Liver (tissue), 9 donors: ENCODE results near the gene VASN. TPM values are rescaled to one million over a fixed set of nuclear protein-coding genes. Genes with fewer than 3 reads are reported as not detected.

Source experiments
- DNase-seq: peaks from one replicate; pipeline ENCODE4 v3.0.0-alpha.2; 2017; ENCODE audit warnings: low spot score
- H3K27ac ChIP-seq, 2 donors: one replicate each; pipeline ENCODE4 v1.7.0; 2013; ENCODE audit warnings: inconsistent platforms in 2 of 2, low read length in 2 of 2, control low read depth in 1 of 2, low read depth in 1 of 2, mild to moderate bottlenecking in 1 of 2
- H3K27me3 ChIP-seq, 4 donors: one replicate each; pipeline versions ENCODE4 v1.6.1 to v1.7.0; 2013; ENCODE audit warnings: low read length in 3 of 4, inconsistent platforms in 1 of 4, mild to moderate bottlenecking in 1 of 4, moderate library complexity in 1 of 4; ENCODE audit not compliant: control insufficient read depth in 4 of 4, insufficient read depth in 4 of 4
- H3K36me3 ChIP-seq, 4 donors: one replicate each; pipeline versions ENCODE4 v1.6.1 to v1.7.0; 2013; ENCODE audit warnings: low read length in 3 of 4, mild to moderate bottlenecking in 3 of 4, low read depth in 1 of 4, moderate library complexity in 1 of 4; ENCODE audit not compliant: control insufficient read depth in 4 of 4, insufficient read depth in 3 of 4
- H3K4me1 ChIP-seq, 4 donors: one replicate each; pipeline versions ENCODE4 v1.6.1 to v1.7.0; 2013; ENCODE audit warnings: low read length in 3 of 4, mild to moderate bottlenecking in 3 of 4, moderate library complexity in 1 of 4; ENCODE audit not compliant: control insufficient read depth in 4 of 4, insufficient read depth in 4 of 4
- H3K4me3 ChIP-seq, 3 donors: one replicate each; pipeline versions ENCODE4 v1.6.1 to v1.7.0; 2013; ENCODE audit warnings: low read length in 3 of 3, control low read depth in 1 of 3, low read depth in 1 of 3, mild to moderate bottlenecking in 1 of 3
- H3K9ac ChIP-seq, 2 donors: one replicate each; pipeline ENCODE4 v1.7.0; 2013; ENCODE audit warnings: low read length in 2 of 2, mild to moderate bottlenecking in 2 of 2, moderate library complexity in 2 of 2, control low read depth in 1 of 2, low read depth in 1 of 2
- H3K9me3 ChIP-seq, 4 donors: one replicate each; pipeline versions ENCODE4 v1.6.1 to v1.7.0; 2013; ENCODE audit warnings: low read length in 3 of 4; ENCODE audit not compliant: control insufficient read depth in 4 of 4
- FOXA1 ChIP-seq: IDR thresholded peaks from 2 replicates; pipeline ENCODE4 v1.6.1; 2016; ENCODE audit warnings: antibody characterized with exemption
- FOXA2 ChIP-seq: IDR thresholded peaks from 2 replicates; pipeline ENCODE4 v1.6.1; 2016; ENCODE audit warnings: antibody characterized with exemption
- GABPA ChIP-seq, 2 donors: IDR thresholded peaks in 1 of 2; conservative IDR thresholded peaks in 1 of 2; 2 replicates each; pipeline ENCODE4 v1.6.1; 2016; ENCODE audit warnings: antibody characterized with exemption in 2 of 2, mild to moderate bottlenecking in 1 of 2, moderate library complexity in 1 of 2
- HNF4A ChIP-seq, 2 donors: conservative IDR thresholded peaks; 2 replicates each; pipeline ENCODE4 v1.6.1; 2016; ENCODE audit warnings: antibody characterized with exemption in 2 of 2, mild to moderate bottlenecking in 2 of 2
- JUND ChIP-seq, 2 donors: IDR thresholded peaks; 2 replicates each; pipeline ENCODE4 v1.6.1; 2016; ENCODE audit warnings: antibody characterized with exemption in 2 of 2
- NR2F2 ChIP-seq: IDR thresholded peaks from 2 replicates; pipeline ENCODE4 v1.6.1; 2016; ENCODE audit warnings: antibody characterized with exemption
- RAD21 ChIP-seq, 2 donors: IDR thresholded peaks; 2 replicates each; pipeline ENCODE4 v1.6.1; 2016; ENCODE audit warnings: antibody characterized with exemption in 2 of 2, mild to moderate bottlenecking in 2 of 2
- RXRA ChIP-seq, 2 donors: IDR thresholded peaks; 2 replicates each; pipeline ENCODE4 v1.6.1; 2017 to 2018; ENCODE audit warnings: antibody characterized with exemption in 2 of 2, mild to moderate bottlenecking in 1 of 2
- SP1 ChIP-seq: IDR thresholded peaks from 2 replicates; pipeline ENCODE4 v1.6.1; 2018; ENCODE audit warnings: antibody characterized with exemption, mild to moderate bottlenecking
- TAF1 ChIP-seq: conservative IDR thresholded peaks from 2 replicates; pipeline ENCODE4 v1.6.1; 2016; ENCODE audit warnings: antibody characterized with exemption, mild to moderate bottlenecking
- WGBS: extraction: QIAGEN DNeasy Blood & Tissue Kit; methylation state at CpG from one replicate; pipeline ENCODE4 v1.1.7; 2013; 5-methylcytosine and 5-hydroxymethylcytosine counted together
- polyA plus RNA-seq, 2 donors: library from polyadenylated mRNA; stranded (reverse) in 1 of 2; unstranded in 1 of 2; fragments of 200-250 nt in 1 of 2; fragments of >200 nt in 1 of 2; fragmentation: Nextera tagmentation in 1 of 2; extraction: Ambion mirVana in 1 of 2; gene quantifications; one replicate each; pipeline versions ENCODE4 v1.2.1 to v1.2.3, GENCODE V29; 2013 to 2015
- total RNA-seq, 2 donors: library from RNA; depleted of rRNA; stranded (reverse); fragments of >200 nt; gene quantifications; one replicate each; pipeline ENCODE4 v1.2.3, GENCODE V29; 2014
- TF ChIP-seq, protein P1 (sequence below): fragments of 150-350 bp; IDR thresholded peaks from 2 replicates; pipeline ENCODE4 v1.5.1; 2017; ENCODE audit warnings: improper control_type of control experiment, low read depth, low read length; ENCODE audit not compliant: missing input control
- TF ChIP-seq, protein P2 (sequence below): IDR thresholded peaks from 2 replicates; pipeline ENCODE4 v1.6.1; 2016; ENCODE audit warnings: antibody characterized with exemption
- TF ChIP-seq, protein P3 (sequence below): IDR thresholded peaks from 2 replicates; pipeline ENCODE4 v1.6.1; 2016; ENCODE audit warnings: antibody characterized with exemption, mild to moderate bottlenecking
- TF ChIP-seq, protein P4 (sequence below): IDR thresholded peaks from 2 replicates; pipeline ENCODE4 v1.6.1; 2016; ENCODE audit warnings: antibody characterized with exemption
- TF ChIP-seq, protein P5 (sequence below): IDR thresholded peaks from 2 replicates; pipeline ENCODE4 v1.6.1; 2016; ENCODE audit warnings: antibody characterized with exemption
- donor health status: healthy.
- donor health status: healthy.
- donor health status: healthy.
- donor health status: healthy.
- donor health status: healthy.

VASN gene
- total and polyA plus RNA-seq, 4 donors = 6.2 to 26.9 (median 21.2) TPM

DNA sequence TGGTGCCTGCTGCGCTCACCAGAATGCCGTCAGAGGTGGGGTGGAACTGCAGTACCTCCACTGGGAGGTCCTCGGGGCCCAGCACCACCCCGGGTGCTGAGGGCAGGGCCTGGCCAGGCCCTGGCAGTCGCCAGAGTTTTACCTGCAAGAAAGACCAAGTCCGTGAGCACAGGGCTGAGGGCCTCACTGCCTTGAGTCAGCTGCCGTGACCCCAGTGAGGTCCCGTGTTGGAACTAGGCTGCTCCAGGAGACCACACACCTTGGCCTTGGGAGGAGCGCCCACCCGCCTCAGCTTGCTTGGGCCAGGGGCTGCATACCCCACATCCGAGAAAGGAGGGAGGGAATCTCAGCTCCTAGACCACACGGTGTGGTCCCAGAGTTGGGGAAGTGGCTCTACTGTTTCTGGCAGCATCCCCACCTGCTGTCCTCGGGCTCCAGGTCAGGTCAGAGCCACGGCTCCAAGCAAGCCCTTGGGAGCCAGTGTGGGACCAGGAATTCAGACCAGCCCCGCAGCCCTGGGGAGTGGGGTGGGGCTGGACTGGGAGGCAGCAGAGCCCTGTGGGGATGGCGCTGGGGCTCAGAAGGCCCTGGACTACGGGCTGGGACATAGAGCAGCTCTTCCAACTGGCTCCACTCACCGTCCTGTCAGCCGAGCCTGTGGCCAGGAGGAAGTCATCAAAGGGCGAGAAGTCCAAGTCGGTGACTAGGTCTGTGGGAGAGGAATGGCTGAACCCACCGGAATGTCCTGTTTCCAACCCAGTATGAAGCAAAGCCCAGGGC, 36.1 kb downstream of the VASN start:
- TF ChIP-seq JUND (IDR thresholded peaks at IDR 0.05) (no peak), HNF4A (conservative IDR thresholded peaks at IDR 0.05) (no peak), FOXA2 (no peak), RAD21 (IDR thresholded peaks at IDR 0.05) (no peak), SP1 (no peak)
- TF ChIP-seq, protein P1, sequence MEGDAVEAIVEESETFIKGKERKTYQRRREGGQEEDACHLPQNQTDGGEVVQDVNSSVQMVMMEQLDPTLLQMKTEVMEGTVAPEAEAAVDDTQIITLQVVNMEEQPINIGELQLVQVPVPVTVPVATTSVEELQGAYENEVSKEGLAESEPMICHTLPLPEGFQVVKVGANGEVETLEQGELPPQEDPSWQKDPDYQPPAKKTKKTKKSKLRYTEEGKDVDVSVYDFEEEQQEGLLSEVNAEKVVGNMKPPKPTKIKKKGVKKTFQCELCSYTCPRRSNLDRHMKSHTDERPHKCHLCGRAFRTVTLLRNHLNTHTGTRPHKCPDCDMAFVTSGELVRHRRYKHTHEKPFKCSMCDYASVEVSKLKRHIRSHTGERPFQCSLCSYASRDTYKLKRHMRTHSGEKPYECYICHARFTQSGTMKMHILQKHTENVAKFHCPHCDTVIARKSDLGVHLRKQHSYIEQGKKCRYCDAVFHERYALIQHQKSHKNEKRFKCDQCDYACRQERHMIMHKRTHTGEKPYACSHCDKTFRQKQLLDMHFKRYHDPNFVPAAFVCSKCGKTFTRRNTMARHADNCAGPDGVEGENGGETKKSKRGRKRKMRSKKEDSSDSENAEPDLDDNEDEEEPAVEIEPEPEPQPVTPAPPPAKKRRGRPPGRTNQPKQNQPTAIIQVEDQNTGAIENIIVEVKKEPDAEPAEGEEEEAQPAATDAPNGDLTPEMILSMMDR = no peak
- TF ChIP-seq, protein P2, sequence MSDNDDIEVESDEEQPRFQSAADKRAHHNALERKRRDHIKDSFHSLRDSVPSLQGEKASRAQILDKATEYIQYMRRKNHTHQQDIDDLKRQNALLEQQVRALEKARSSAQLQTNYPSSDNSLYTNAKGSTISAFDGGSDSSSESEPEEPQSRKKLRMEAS = no peak
- TF ChIP-seq, protein P3, sequence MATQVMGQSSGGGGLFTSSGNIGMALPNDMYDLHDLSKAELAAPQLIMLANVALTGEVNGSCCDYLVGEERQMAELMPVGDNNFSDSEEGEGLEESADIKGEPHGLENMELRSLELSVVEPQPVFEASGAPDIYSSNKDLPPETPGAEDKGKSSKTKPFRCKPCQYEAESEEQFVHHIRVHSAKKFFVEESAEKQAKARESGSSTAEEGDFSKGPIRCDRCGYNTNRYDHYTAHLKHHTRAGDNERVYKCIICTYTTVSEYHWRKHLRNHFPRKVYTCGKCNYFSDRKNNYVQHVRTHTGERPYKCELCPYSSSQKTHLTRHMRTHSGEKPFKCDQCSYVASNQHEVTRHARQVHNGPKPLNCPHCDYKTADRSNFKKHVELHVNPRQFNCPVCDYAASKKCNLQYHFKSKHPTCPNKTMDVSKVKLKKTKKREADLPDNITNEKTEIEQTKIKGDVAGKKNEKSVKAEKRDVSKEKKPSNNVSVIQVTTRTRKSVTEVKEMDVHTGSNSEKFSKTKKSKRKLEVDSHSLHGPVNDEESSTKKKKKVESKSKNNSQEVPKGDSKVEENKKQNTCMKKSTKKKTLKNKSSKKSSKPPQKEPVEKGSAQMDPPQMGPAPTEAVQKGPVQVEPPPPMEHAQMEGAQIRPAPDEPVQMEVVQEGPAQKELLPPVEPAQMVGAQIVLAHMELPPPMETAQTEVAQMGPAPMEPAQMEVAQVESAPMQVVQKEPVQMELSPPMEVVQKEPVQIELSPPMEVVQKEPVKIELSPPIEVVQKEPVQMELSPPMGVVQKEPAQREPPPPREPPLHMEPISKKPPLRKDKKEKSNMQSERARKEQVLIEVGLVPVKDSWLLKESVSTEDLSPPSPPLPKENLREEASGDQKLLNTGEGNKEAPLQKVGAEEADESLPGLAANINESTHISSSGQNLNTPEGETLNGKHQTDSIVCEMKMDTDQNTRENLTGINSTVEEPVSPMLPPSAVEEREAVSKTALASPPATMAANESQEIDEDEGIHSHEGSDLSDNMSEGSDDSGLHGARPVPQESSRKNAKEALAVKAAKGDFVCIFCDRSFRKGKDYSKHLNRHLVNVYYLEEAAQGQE = no peak
- TF ChIP-seq, protein P4, sequence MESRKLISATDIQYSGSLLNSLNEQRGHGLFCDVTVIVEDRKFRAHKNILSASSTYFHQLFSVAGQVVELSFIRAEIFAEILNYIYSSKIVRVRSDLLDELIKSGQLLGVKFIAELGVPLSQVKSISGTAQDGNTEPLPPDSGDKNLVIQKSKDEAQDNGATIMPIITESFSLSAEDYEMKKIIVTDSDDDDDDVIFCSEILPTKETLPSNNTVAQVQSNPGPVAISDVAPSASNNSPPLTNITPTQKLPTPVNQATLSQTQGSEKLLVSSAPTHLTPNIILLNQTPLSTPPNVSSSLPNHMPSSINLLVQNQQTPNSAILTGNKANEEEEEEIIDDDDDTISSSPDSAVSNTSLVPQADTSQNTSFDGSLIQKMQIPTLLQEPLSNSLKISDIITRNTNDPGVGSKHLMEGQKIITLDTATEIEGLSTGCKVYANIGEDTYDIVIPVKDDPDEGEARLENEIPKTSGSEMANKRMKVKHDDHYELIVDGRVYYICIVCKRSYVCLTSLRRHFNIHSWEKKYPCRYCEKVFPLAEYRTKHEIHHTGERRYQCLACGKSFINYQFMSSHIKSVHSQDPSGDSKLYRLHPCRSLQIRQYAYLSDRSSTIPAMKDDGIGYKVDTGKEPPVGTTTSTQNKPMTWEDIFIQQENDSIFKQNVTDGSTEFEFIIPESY = no peak
- WGBS = 88% methylated on average over 22 of the region's 22 CpGs
- Histone ChIP-seq H3K9me3 (no peaks in the 10 kb centered on the region), H3K27me3 (no peaks in the 10 kb centered on the region), H3K9ac (no peak overlapping the region), H3K4me1 (peaks cover 0 to 13% (median under 1%) of the 10 kb centered on the region in 4 donors), H3K4me3 (no peak overlapping the region), H3K36me3 (peaks cover 4 to 9% (median 7%) of the 10 kb centered on the region in 4 donors), H3K27ac (no peak overlapping the region)
- no peak for DNase-seq

- Histone ChIP-seq H3K36me3 (peaks cover 4 to 9% (median 7%) of the 10 kb centered on the region in 4 donors), H3K9me3 (no peaks in the 10 kb centered on the region), H3K27me3 (no peaks in the 10 kb centered on the region), H3K9ac (no peak overlapping the region), H3K4me1 (peaks cover 0 to 13% (median under 1%) of the 10 kb centered on the region in 4 donors), H3K4me3 (no peak overlapping the region), H3K27ac (no peak overlapping the region)
- DNase-seq = no peak
- WGBS = 86% methylated on average over 10 of the region's 10 CpGs
- no peak for TF ChIP-seq NR2F2
- TF ChIP-seq GABPA (IDR thresholded peaks at IDR 0.05 in 1 of 2, conservative IDR thresholded peaks at IDR 0.05 in 1 of 2) = no peak
- no peak for TF ChIP-seq JUND (IDR thresholded peaks at IDR 0.05)
- no peak for TF ChIP-seq SP1
- TF ChIP-seq, protein P4 = no peak
- no peak for TF ChIP-seq FOXA1
- TF ChIP-seq, protein P5, sequence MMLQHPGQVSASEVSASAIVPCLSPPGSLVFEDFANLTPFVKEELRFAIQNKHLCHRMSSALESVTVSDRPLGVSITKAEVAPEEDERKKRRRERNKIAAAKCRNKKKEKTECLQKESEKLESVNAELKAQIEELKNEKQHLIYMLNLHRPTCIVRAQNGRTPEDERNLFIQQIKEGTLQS = no peak
- no peak for TF ChIP-seq TAF1
- no peak for TF ChIP-seq RAD21 (IDR thresholded peaks at IDR 0.05)
- no peak for TF ChIP-seq RXRA (IDR thresholded peaks at IDR 0.05)
- TF ChIP-seq, protein P2 = no peak
- TF ChIP-seq HNF4A (conservative IDR thresholded peaks at IDR 0.05) = no peak
Measured at GRCh38 chr16:4408323-4408690, 36.7 kb downstream of the VASN start.
